HL-60 (cell line): ENCODE measurements around the gene CKLF.

ENCODE experiments used
- DNase-seq, 2 experiments: peaks; one replicate each; pipeline ENCODE4 v3.0.0-alpha.2; 2010 to 2020; ENCODE audit warnings: low read depth in 1 of 2, low spot score in 1 of 2
- H3K27ac ChIP-seq: fragments of 250-450 bp; sonication (Bioruptor Pico); replicated peaks from 2 replicates; pipeline ENCODE4 v1.5.1; 2020; ENCODE audit warnings: mild to moderate bottlenecking, moderate library complexity
- H3K27me3 ChIP-seq: fragments of 250-450 bp; sonication (Bioruptor Pico); 2 replicates; pipeline ENCODE4 v1.5.1; 2021; ENCODE audit warnings: mild to moderate bottlenecking, moderate library complexity; ENCODE audit not compliant: insufficient read depth, poor library complexity, severe bottlenecking
- H3K4me3 ChIP-seq: replicated peaks from 2 replicates; pipeline ENCODE4 v1.5.1; 2011; ENCODE audit warnings: mild to moderate bottlenecking, control low read depth, low read length; ENCODE audit not compliant: insufficient read depth
- CTCF ChIP-seq: IDR thresholded peaks from one replicate; pipeline ENCODE4 v1.5.1; 2011; ENCODE audit warnings: low read length, control low read depth, inconsistent platforms; ENCODE audit not compliant: insufficient read depth
- GABPA ChIP-seq: IDR thresholded peaks from 2 replicates; pipeline ENCODE4 v1.6.1; 2012; ENCODE audit warnings: low read depth
- POLR2AphosphoS5 ChIP-seq: IDR thresholded peaks from 2 replicates; pipeline ENCODE4 v1.6.1; 2012; ENCODE audit warnings: low read depth
- REST ChIP-seq: IDR thresholded peaks from 2 replicates; pipeline ENCODE4 v1.6.1; 2012; ENCODE audit warnings: low read depth; ENCODE audit not compliant: insufficient replicate concordance
- SPI1 ChIP-seq: IDR thresholded peaks from 2 replicates; pipeline ENCODE4 v1.6.1; 2012; ENCODE audit warnings: low read depth, mild to moderate bottlenecking, borderline replicate concordance

The CKLF gene

DNA sequence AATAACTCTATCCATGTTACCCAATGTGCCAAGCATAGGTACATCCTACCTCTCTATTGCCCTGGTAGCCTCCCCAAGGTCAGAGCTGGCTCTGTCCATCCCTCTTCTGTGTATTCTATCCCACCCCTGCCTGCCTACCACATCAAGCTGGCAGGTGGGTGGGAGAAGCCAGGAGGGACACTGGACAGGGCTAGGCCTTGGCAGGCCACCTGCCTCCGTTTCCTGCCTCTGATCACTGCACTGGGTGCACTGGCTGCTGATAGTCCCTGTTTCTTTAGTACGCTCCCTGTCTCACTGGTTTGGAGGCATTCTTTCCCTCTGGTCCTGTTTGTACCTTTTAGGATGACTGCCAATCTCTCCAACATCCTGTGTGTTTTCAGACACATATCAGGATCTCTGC lies 15.1 kb upstream of the CKLF start:
- H3K27ac ChIP-seq: no peak overlapping the region
- TF ChIP-seq SPI1 (no peak), CTCF (no peak), REST (no peak), POLR2AphosphoS5 (no peak), GABPA (no peak)
- DNase-seq: no peak
- H3K4me3 ChIP-seq: no peak overlapping the region
- H3K27me3 ChIP-seq: no peaks in the 10 kb centered on the region

GRCh38 chr16:66538910-66539309 lies 13.5 kb upstream of the CKLF start:
- H3K4me3 ChIP-seq: no peak overlapping the region
- no peak overlapping the region for H3K27ac ChIP-seq
- no peak for TF ChIP-seq GABPA
- TF ChIP-seq CTCF: no peak
- no peak for TF ChIP-seq POLR2AphosphoS5
- no peak for TF ChIP-seq REST
- no peak for TF ChIP-seq SPI1
- H3K27me3 ChIP-seq: no peaks in the 10 kb centered on the region
- no peak for DNase-seq

GRCh38 chr16:66539623-66540469 lies 12.5 kb upstream of the CKLF start:
- H3K27ac ChIP-seq: no peak overlapping the region
- H3K4me3 ChIP-seq: no peak overlapping the region
- H3K27me3 ChIP-seq: no peaks in the 10 kb centered on the region
- no peak for DNase-seq
- no peak for TF ChIP-seq REST
- no peak for TF ChIP-seq SPI1
- TF ChIP-seq CTCF: no peak
- TF ChIP-seq POLR2AphosphoS5: no peak
- TF ChIP-seq GABPA: no peak
